Suprapubic skin (tissue), 4 donors: ENCODE results near the gene CTNND2. TPM values are rescaled to one million over a fixed set of nuclear protein-coding genes. Genes with fewer than 3 reads are reported as not detected.

Source experiments
- DNase-seq, 2 donors: peaks; one replicate each; pipeline ENCODE4 v3.0.0-alpha.2; 2019; ENCODE audit warnings: low spot score in 2 of 2
- H3K27ac ChIP-seq: fragments of 200-600 bp; sonication (generic); one replicate; pipeline ENCODE4 v1.5.1; 2019
- H3K27me3 ChIP-seq: fragments of 200-600 bp; sonication (generic); one replicate; pipeline ENCODE4 v1.5.1; 2019
- H3K36me3 ChIP-seq: fragments of 200-600 bp; sonication (generic); one replicate; pipeline ENCODE4 v1.5.1; 2019
- H3K4me1 ChIP-seq: fragments of 200-600 bp; sonication (generic); one replicate; pipeline ENCODE4 v1.5.1; 2019
- H3K4me3 ChIP-seq: fragments of 200-600 bp; sonication (generic); one replicate; pipeline ENCODE4 v1.5.1; 2019; ENCODE audit warnings: mild to moderate bottlenecking
- H3K9me3 ChIP-seq: fragments of 200-600 bp; sonication (generic); one replicate; pipeline ENCODE4 v1.5.1; 2019
- CTCF ChIP-seq, 2 donors: fragments of 200-600 bp in 1 of 2; fragments of 450-650 bp in 1 of 2; sonication (generic) in 1 of 2; IDR thresholded peaks; one replicate each; pipeline ENCODE4 v1.5.1; 2016 to 2019; ENCODE audit warnings: antibody characterized with exemption in 2 of 2, mild to moderate bottlenecking in 1 of 2, moderate library complexity in 1 of 2
- EP300 ChIP-seq: sonication (generic); formaldehyde crosslinking; IDR thresholded peaks from one replicate; pipeline ENCODE4 v1.6.1; 2017; ENCODE audit warnings: antibody characterized with exemption
- POLR2A ChIP-seq, 2 donors: fragments of 450-650 bp; IDR thresholded peaks; one replicate each; pipeline ENCODE4 v1.6.1; 2017; ENCODE audit warnings: antibody characterized with exemption in 2 of 2, mild to moderate bottlenecking in 2 of 2, moderate library complexity in 2 of 2
- POLR2AphosphoS5 ChIP-seq, 3 donors: sonication (generic); formaldehyde crosslinking; IDR thresholded peaks; one replicate each; pipeline ENCODE4 v1.6.1; 2017; ENCODE audit warnings: antibody characterized with exemption in 3 of 3
- WGBS: methylation state at CpG from one replicate; pipeline ENCODE4 v1.1.5; 2018; 5-methylcytosine and 5-hydroxymethylcytosine counted together
- total RNA-seq, 4 donors: library from RNA; depleted of rRNA; stranded (reverse); fragments of >200 nt; gene quantifications; one replicate each; pipeline ENCODE4 v1.1.0, GENCODE V29; 2016

The CTNND2 gene
- total RNA-seq, 4 donors from 2014 or later, result 0.40 to 3.8 (median 2.2) TPM

- no peaks in the 10 kb centered on the region for H3K9me3 ChIP-seq
- no peak for DNase-seq
- H3K27me3 ChIP-seq, result no peaks in the 10 kb centered on the region
- TF ChIP-seq CTCF (IDR thresholded peaks at IDR 0.05) (no peak), EP300 (no peak), POLR2A (IDR thresholded peaks at IDR 0.05) (no peak), POLR2AphosphoS5 (IDR thresholded peaks at IDR 0.05) (no peak)
- no peaks in the 10 kb centered on the region for H3K36me3 ChIP-seq
- H3K4me1 ChIP-seq, result no peaks in the 10 kb centered on the region
- no peak overlapping the region for H3K4me3 ChIP-seq
- no peak overlapping the region for H3K27ac ChIP-seq
- 38% methylated on average over 1 of the region's 1 CpG for WGBS
Measured at GRCh38 chr5:11023945-11024344, 880.3 kb downstream of the CTNND2 start.

- H3K27ac ChIP-seq, result no peak overlapping the region
- H3K4me1 ChIP-seq, result no peaks in the 10 kb centered on the region
- 86% methylated on average over 4 of the region's 4 CpGs for WGBS
- DNase-seq, result no peak
- H3K27me3 ChIP-seq, result no peaks in the 10 kb centered on the region
- no peaks in the 10 kb centered on the region for H3K9me3 ChIP-seq
- H3K4me3 ChIP-seq, result no peak overlapping the region
- H3K36me3 ChIP-seq, result no peaks in the 10 kb centered on the region
- TF ChIP-seq POLR2A (IDR thresholded peaks at IDR 0.05) (no peak), EP300 (no peak), POLR2AphosphoS5 (IDR thresholded peaks at IDR 0.05) (no peak), CTCF (IDR thresholded peaks at IDR 0.05) (no peak)
Measured at GRCh38 chr5:11013793-11014192, 890.5 kb downstream of the CTNND2 start.

- no peak for DNase-seq
- Histone ChIP-seq H3K4me1 (no peaks in the 10 kb centered on the region), H3K27me3 (no peaks in the 10 kb centered on the region), H3K9me3 (no peaks in the 10 kb centered on the region), H3K4me3 (no peak overlapping the region), H3K27ac (no peak overlapping the region), H3K36me3 (no peaks in the 10 kb centered on the region)
- 83% methylated on average over 6 of the region's 7 CpGs for WGBS
- TF ChIP-seq EP300 (no peak), CTCF (IDR thresholded peaks at IDR 0.05) (no peak), POLR2A (IDR thresholded peaks at IDR 0.05) (no peak), POLR2AphosphoS5 (IDR thresholded peaks at IDR 0.05) (no peak)
Measured at GRCh38 chr5:11012295-11012694, 892.0 kb downstream of the CTNND2 start.

GRCh38 chr5:11010429-11011210 is 893.6 kb downstream of the CTNND2 start:
- TF ChIP-seq CTCF (IDR thresholded peaks at IDR 0.05) (no peak), POLR2A (IDR thresholded peaks at IDR 0.05) (no peak), POLR2AphosphoS5 (IDR thresholded peaks at IDR 0.05) (no peak), EP300 (no peak)
- no peak for DNase-seq
- WGBS, result 72% methylated on average over 7 of the region's 7 CpGs

GRCh38 chr5:11009576-11009975 is 894.7 kb downstream of the CTNND2 start:
- H3K4me1 ChIP-seq, result no peaks in the 10 kb centered on the region
- H3K36me3 ChIP-seq, result no peaks in the 10 kb centered on the region
- H3K9me3 ChIP-seq, result no peaks in the 10 kb centered on the region
- no peak overlapping the region for H3K4me3 ChIP-seq
- no peak for DNase-seq
- H3K27me3 ChIP-seq, result no peaks in the 10 kb centered on the region
- H3K27ac ChIP-seq, result no peak overlapping the region
- WGBS, result 76% methylated on average over 3 of the region's 3 CpGs
- TF ChIP-seq EP300 (no peak), CTCF (IDR thresholded peaks at IDR 0.05) (no peak), POLR2A (IDR thresholded peaks at IDR 0.05) (no peak), POLR2AphosphoS5 (IDR thresholded peaks at IDR 0.05) (no peak)

More at GRCh38 chr5:11010429-11011210, 893.6 kb downstream of the CTNND2 start:
- Histone ChIP-seq H3K4me3 (no peak overlapping the region), H3K4me1 (no peaks in the 10 kb centered on the region), H3K9me3 (no peaks in the 10 kb centered on the region), H3K27ac (no peak overlapping the region), H3K36me3 (no peaks in the 10 kb centered on the region), H3K27me3 (no peaks in the 10 kb centered on the region)
